GM21367 (cell line): ENCODE data around the gene GRAP2.
A peak's percentile ranks its signal among the peaks of the same experiment; 100 is the strongest.
"Not testable (repeated sequence)": the region's sequence is repeated elsewhere in the genome, so short reads cannot be mapped to it uniquely, and the experiment has no call there.

ENCODE experiments used
- ATAC-seq: cut with Tn5 transposase; IDR thresholded peaks from one replicate; pipeline ENCODE4 v1.9.1; 2021; ENCODE audit not compliant: unreplicated experiment

The GRAP2 gene

DNA sequence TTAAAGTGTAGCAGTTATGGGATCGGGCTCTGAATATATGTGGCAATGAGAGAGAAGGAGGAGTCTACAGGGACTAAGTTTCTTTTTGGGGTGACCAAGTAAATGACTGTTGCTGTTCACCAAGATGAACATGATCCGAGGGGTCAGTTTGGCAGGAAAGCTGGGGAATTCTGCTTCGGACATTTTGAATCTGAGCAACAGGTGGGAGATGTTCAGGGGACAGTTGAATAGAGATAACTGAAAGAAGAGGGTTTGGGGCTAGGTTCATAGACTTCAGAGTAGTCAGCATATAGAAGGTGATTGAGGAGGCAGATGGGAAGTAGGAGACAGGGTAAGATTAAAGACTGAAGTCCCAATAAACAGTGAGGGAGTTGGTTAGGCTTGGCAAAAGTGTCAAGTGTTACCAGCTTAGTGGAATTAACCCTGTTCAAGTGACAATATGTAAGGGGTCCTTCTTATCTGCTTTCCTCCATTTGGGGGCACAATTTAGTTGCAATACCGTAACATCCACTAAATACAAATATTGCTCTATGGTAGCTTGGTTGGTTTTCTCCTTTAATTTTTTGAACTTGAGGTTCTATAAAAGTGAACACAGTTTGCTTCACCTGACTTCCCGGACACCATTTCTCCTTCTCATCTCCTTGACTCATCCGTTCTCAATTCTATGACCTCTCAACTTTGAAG is 4.4 kb upstream of the GRAP2 start:
- no peak for ATAC-seq

DNA sequence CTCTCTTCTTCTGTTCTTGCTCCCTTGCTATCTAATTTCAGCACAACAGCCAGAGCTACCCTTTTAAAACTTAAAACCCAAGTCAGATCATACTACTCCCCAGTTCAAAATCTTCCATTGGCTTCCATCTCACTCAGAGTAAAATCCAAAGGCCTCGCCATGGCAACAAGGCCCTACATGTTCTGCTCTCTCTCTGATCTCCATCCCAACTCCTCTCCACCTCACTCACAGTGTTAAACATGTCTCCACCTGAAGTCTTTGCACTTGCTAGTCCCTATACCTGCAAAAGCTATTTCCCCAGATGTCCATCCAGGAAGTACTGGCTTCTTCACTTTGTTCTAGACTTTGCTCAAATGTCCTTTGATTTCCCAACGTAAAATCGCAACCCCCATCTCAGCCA is 3.0 kb upstream of the GRAP2 start:
- ATAC-seq, result no peak

DNA sequence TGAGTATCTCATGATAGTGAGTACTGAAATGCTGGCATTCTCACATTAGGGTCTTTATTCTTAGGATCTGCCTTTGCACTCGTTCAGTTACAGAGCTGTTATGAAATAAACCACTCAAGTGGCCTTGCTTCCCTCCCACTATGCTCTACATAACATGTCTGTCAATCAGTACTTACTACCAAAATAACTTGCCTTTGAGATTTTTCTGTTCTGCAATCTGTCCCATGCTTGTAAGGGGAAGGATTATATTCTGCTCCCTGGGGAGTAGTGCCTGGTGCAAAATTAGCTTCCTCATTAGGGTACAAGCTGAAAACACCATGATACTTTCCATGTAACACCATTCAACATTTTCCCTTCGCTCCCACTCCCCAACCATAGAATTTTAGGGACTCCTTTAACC is 1.9 kb upstream of the GRAP2 start:
- peak; percentile 48 for ATAC-seq

DNA sequence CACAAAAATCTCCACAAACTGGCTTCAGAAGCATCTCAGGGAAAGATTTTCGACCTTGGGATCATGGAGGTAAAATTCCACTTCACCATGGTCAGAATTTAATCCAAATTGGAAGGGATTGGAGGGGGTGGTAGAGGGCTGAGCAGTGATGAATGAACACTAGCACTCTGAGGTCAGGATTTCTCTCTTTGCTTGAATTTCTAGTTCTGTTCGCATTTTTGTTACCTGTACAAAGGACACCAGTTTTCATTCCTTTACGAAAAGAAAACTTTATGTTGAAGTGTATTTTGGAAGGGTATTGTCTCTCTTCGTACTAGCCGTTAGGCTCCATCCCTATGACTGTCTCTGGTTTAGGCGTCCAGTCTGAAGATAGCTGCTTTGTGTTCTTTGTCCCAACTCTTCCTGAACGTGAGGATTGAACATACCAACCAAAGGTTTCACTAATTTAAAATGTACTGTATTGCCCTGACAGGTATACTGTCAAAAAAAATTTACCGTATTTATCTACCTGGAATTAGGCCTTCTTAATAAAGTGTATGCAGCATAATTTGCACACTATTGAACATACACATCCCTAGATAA is 772 bp downstream of the GRAP2 start:
- no peak for ATAC-seq

DNA sequence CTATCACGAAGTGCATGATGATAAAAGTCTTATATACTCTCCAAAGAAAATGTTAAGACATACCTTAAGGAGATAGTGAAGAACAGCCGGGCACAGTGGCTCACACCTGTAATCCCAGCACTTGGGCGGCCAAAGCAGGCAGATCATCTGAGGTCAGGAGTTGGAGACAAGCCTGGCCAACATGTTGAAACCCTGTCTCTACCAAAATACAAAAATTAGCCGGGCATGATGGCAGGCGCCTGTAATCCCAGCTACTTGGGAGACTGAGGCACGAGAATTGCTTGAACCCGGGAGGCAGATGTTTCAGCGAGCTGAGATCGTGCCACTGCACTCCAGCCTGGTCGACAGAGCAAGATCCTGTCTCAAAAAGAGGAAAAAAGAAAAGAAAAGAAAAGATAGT is 3.1 kb downstream of the GRAP2 start:
- ATAC-seq, result not testable (repeated sequence)

DNA sequence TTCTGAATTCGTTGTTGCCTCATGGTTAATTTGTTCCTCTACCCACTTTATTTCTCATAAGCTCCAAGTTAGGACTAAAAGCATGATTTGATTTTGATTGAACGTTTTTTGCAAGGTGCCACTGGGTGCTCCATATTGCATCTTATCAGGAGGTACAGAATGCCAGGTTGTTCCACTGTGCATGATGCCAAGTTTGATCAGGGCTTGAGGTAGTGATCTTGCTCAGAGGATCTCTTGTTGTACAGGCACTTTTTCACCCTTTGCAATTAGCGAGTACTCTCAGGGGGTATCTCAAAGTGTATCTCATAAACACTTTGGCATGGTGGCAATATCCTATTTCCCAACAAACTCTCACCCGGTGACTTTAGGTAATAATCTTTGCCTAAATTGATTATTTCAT is 4.0 kb downstream of the GRAP2 start:
- no peak for ATAC-seq

DNA sequence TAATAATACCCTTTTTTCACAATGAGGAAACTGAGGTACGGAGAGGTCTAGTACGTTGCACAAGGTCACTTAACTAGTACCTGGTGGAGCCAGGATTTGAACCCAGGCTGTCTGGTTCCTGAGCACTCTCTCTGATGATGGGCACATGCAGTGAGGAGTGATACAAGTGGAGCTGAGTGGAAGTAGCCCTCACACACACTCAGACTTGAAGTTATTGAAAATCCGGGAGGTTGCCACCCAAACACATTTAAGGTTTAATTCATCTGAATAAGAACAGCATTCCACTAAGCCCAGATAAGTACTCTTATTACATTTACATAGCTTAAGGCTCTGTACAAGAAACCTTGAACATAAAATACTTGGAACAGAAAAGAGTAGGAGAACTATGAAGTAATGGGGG is 4.8 kb downstream of the GRAP2 start:
- no peak for ATAC-seq

DNA sequence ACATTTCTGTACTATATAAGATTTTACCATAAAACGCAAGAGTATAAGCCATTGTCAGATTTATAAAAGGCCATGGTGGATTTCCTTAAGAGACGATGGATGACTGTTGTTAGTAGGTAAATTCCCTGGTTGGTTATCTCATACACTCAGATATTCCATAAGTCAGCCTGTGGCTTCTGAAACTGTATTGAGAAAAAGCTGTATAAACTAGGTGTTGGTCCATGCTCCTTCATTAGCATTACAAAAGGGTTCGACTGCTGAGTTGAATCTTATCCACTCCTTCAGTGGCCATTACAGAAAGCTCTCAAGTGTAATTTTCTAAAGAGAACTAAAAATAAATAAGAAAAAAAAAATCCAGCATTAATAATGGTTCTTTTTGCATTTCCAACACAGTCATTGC is 5.3 kb downstream of the GRAP2 start:
- no peak for ATAC-seq

DNA sequence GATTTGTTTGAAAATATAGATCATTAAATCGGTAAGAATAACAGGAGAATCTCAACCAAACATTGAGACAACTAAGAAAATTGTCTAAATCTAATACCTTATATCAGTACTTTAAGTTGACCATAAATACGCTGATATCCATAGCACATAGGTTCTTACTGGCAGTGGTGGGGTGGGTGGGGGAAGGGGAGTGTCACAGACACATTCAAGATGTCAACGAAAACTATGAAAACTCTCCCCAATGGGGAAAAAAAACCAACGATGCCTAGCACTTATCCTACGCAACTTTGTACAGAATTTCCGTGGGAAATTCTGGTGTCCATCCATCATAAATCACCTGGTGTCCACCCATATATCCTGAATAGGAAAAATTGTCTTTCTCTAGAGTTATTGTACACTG is 6.2 kb downstream of the GRAP2 start:
- no peak for ATAC-seq

DNA sequence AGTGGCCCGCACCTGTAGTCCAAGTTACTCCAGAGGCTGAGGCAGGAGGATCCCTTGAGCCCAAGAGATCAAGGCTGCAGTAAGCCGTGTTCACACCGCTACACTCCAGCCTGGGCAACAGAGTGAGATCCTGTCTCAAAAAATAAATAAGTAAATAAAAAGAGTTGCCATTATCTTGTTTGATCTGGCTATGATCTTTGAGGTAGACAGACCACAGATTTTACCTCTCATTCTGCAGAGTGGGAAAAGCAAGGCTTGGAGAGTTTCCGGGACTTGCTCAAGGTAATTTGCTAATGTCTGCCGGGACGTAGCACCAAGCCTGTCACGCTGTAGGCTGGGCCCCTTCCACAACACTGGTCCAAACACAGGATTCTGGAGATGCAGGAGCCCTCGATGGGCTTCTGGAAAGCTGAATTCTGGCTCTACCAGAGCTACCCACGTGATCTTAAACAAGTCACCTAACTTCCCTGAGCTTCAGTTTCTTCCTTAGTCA is 6.8 kb downstream of the GRAP2 start:
- ATAC-seq, result no peak

DNA sequence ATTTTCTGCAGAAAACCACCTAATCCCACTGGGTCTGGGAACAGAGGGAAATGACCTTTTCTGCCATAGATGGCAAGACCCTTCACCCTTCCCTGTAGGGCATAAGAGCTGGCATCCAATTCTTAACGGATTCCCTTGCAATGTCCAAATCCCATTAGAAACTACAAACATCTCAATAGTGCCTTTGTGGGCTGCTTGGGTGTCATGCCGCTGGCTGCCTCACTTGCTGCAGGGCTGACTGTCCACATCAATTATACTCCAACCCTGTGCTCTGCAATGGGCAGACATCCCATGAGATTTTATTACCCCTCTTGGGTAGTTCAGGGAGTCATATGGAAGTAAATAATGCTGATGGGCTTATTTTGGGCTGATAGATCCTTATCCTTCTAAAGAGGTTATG is 7.3 kb downstream of the GRAP2 start:
- ATAC-seq, result no peak

DNA sequence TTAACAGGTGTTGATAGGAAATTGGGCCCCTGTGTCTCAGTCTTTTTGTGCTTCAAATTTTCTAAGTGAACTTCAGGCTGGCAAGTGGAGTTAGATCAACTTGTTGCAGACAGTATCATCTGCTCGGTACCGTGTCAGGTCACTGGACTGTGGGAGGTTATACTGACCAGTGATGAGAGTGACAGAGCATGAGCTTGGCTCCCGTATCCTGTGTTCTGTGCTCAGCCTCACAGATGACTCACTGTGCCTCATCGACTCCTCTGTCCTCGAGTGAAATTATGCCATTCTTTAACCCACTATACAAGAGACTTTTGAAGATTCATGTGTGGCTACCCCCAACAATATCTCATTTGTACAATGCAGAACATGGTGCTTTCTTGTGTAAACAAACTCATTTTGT is 7.9 kb downstream of the GRAP2 start:
- no peak for ATAC-seq

DNA sequence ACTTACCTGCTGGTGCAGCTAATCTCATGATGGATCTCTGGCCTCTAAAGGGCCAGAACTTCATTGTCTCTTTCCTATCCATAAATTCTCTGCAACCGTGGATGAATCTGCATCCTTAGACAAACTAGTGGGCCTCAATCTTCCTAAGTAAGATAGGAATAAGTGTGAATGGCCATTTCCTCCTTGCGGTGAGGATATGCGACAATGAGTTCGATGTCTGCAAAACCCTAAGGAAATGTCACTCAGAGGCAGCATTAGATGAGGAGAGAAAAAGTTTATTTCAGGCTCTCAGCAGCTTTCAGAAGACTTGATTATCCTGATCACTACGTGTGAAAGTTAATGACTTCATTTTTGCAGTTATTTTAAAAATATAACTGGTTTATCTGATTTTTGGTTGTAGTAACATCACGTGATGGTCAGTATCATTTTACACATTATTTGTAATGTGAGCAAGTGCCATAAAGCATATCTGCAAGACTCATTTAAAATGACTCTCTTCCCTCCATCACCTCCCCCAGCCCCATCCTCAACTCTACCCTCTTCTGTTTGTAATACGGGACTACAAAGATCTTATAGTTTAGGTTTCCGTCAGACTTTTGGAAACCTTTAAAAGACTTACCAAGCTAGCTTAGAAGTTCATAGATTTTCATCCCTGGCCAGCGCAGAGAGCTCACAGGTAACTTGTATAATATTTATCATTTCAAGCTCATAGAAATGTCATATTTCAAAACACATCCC is 10.2 kb downstream of the GRAP2 start:
- ATAC-seq, result no peak

DNA sequence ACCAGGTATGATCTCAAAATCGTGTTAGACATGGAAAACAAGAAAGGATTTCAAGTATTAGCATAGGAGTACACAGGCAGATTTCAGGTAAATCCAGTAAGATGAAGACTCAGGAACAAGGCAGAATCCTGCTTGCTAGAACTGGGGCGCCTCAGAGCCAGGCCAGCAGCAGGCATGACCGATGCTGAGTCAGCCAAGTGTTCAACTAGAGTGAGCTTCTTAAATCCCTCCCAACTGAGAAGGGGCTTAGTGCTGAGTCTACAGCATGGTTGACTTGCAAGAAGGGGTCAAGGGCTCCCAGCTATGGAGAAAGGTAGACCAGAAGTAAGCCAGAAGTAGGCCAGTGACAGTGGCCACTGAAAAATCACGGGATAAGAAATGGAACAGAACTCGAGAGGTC is 12.4 kb downstream of the GRAP2 start:
- no peak for ATAC-seq

DNA sequence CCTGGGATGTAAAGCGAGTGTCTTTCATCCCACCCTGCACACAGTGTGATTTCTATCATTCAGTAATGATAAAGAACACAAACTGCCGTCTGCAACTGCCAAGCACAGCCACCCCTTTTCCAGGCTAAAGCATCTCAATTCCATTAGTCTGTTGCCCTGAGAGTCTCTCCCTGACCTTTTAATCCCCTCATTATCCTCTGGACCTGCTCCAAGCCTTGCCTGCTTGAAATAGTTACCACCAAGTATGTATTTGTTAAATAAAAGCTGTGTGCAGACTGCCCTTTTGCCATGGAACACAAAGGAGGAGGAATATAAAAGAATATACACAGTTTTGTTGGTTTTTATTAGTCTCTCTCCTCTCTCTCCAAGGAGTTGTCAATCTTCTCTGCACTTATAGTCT is 13.0 kb downstream of the GRAP2 start:
- no peak for ATAC-seq

DNA sequence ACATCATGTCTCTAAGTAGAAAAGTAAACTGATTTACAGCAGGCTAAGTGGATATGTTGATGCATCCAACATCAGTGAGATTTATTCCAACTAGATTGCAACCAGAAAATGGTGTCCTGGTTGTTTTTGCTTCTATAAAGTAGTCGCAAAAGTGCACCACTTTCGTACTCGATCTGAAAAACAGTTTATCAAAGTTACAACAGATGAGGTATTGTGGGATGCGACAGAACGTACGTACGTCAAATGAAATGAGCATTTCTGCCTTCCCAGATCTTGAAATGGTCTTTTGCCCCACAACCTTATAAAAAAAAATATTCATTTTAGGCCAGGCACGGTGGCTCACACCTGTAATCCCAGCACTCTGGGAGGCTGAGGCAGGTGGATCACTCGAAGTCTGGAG is 13.7 kb downstream of the GRAP2 start:
- no peak for ATAC-seq

DNA sequence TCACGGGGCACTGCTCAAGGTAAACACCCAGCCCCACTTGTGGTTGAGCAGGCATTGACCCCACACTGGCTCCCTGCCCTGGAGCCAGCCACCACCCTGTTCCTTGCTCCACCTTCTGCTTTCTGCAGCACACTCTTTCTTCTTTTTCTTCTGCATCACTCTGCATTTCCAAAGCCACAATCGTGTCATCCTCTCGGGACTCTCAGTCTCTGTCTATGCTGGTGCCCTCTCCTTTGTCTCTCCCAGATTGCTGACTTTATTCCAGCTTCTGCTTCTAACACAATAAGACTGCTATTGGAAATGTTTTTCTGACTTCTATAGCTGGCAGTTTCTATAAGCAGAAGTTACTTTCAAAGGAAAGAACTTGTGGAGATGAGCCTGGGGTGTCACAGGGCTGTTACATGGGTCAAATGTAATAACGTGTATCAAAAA is 14.4 kb downstream of the GRAP2 start:
- no peak for ATAC-seq

DNA sequence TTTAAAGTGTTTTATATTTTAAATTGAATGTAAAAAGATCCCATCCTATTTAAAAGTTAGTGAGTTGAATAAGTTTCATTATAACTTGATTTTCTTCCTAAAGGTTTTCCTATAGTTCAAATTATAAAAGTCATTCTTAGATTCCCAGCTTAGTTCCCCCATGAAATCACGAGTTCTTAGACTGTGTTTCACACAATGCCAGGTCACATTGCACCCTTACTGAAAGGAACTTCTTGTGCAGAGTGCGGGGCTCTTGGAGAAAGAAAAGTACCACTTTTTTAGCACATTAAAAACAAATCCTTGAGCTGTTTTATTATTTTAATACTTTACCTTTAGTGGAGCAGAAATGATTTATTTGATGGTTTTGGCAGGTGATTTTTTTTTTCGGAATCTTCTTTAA is 15.6 kb downstream of the GRAP2 start:
- no peak for ATAC-seq

DNA sequence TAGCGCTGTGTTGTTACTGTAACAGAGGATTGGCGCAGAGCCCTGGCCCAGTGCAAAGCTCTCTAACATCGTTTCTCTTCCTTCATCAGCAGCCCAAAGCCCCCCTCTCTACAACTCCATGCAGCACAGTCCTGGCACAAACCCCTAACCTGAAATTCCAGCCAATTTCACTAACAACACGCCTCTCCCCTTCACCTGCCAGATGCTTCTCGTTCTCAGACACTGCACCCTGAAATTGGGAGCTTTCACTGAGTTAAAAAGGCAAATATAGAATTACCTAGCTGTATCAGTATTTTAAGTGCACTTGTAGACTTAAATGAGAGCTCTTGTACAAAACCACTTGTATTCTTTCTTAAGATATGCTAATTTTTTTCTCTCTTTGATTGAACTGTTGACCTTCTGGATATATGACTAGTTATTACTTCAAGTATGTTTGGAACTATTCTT is 16.3 kb downstream of the GRAP2 start:
- ATAC-seq, result no peak

DNA sequence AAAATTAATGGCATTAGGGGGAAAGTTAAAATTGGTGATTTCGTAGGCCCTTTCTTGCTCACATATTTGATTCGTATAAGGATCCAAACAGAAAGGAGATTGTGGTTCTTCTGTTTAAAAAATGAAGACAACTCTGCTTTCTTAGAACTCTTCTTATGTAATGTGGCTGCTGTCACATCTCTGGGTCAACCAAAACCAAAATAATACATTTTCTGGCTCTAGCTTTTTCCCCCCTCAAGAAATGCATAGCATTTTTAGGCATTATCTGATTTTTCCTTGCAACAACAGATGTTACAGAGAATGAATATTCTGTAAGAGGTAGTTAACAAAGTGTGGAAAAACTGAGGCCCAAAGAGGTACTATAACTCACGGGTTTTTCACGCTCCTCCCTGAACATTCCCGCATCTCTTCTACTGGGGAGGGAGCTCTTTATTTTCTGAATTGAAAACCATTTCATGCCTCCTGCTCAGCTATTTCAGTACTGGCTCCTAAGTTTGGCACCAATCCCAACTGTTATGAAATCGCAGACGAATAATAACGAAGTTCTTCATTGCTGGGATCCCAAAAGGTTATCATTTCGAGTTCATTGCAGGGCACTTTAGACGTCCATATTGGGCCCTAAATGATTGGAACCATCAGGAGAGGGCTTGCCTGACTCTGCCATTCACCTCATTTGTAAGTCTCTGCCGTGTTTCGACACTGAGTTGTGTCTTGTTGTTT is 17.1 kb downstream of the GRAP2 start:
- no peak for ATAC-seq

DNA sequence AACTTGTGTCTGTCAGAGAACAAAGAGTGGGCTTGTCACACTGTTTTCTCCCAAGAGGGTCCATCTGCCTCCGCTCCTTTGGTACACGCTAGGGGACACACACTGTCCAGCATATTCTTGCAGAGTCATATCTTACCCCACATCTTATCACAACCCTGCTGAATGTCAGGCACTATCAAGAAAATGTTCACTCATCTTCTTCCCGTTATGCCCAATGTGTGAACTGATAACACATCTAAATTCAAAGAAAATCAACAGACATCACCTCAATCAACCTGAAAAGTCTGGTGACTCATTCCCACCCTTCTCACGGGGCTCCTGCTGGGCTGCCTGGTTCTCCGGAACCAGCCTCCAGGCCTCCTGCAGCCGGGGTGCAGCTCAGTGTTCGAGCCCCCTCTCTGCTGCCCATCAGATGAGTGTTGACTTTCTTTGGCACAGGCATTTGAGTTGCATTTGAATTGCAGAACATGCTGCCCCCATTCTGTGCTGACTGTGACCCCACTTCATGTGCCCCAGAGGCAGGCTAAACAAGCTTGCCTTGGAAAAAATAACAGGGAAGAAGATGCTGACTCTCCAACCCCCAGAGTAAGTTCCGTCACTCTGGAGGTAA is 19.4 kb downstream of the GRAP2 start:
- no peak for ATAC-seq
